ENCODE data around the gene NSUN6.
"Not testable (repeated sequence)": the region's sequence is repeated elsewhere in the genome, so short reads cannot be mapped to it uniquely, and the experiment has no call there.

The NSUN6 gene

DNA sequence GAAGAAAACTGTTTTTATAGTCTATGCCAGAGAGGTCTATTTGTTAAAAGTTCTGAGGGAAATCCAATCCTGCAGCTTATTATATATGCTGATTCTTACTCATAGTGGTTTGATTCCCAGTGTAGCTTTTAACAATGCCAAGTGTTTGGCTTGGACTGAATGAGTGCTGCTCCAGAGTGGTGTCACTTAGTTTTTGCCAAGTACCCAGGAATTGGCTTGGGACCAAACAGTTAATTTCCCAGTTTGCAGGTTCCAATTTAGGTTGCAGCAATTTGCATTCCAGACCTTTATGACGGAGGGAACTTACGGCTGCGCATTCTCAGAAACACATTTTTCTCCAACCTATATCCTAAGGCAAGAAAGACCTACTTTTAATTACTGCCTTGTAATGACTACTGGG is 32.4 kb downstream of the NSUN6 start:
- peak in 2 of 42 donors; percentile 12 to 15 for DNase-seq
- intact Hi-C loops (cut with DNase I), result no loop called here

DNA sequence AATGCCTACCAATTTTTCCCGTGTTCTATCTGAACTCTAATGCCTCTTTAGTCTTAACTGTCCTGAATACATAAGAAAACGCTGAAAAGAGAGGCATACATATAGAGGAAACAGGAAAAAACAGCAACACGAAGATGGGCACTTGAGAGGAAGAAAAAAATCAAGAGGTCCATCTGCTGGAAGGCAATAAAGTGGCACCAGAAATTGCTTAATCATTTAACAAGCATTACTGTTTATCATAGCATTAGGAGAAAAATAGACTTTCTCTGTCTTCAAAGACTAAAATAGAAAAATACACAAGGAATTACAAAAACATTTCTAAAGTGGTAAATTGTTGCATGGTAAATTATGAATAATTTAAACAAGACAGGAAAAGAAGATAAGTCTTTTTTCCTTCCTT is 35.0 kb downstream of the NSUN6 start:
- no peak for DNase-seq
- intact Hi-C loops (cut with DNase I), result no loop called here

GRCh38 chr10:18615618-18616017 is 35.8 kb downstream of the NSUN6 start:
- DNase-seq, result no peak
- intact Hi-C loops (cut with DNase I), result no loop called here

DNA sequence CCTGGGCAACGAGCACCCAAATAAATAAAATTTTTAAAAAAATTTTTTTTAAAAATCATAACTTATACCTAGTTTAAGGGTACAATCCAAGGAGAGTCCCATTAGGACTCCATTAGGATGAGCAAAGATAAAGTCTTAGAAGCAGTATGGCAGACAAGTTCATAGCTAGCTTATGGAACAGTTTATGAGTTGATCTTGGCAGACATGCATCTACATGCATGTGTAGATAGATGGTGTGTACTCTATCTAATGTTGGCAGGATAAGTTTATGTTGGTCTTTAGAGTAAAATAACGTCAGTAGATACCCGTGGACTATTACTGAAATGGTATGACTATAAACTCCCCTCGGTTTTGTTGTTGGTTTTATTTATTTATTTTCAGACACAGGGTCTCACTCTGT is 40.2 kb downstream of the NSUN6 start:
- intact Hi-C loops (cut with DNase I), result no loop called here
- no peak for DNase-seq

DNA sequence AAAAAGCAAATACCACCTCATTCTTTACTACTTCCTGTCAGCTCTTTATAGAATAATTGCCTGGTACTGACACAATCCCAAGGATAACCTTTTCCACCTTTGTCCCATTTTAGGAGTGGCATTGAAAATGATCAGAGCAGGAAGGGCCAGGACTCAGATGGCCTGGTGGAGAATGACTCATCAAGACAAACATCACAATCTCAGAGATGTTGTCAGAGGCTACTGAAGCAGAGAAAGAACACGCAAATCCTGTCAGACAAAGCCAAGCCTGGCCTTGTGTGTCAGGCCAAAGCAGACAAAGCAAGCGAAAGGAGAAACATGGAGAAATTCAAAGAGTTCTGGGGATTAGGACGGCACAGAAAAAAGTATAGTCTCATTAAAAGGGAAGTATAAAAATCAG is 40.9 kb downstream of the NSUN6 start:
- DNase-seq, result no peak
- intact Hi-C loops (cut with DNase I), result no loop called here

DNA sequence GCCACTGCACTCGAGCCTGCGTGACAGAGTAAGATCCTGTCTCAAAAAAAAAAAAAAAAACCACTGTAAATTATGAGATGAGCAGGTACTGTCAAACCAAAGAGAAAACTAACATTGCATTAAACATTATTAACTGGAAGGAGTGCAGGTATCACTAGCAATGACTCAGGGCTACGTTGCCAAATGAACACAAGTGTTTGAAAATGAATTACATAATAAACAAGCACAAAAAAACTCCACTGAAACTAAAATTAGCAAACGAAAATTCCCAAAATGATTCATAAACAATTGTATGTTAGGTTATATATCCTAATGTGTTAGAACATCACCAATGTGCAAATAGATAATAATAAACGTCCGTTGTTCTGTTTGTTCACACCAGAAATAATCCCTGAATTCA is 42.8 kb downstream of the NSUN6 start:
- no peak for DNase-seq
- intact Hi-C loops (cut with DNase I), result no loop called here

GRCh38 chr10:18607503-18608378 is 43.6 kb downstream of the NSUN6 start:
- peak in 8 of 42 donors; percentile 6 to 66 (median 18) for DNase-seq
- intact Hi-C loops (cut with DNase I), result no loop called here

- no peak for DNase-seq
- intact Hi-C loops (cut with DNase I), result no loop called here
These were observed 45.2 kb downstream of the NSUN6 start for GRCh38 chr10:18606051-18606695.

DNA sequence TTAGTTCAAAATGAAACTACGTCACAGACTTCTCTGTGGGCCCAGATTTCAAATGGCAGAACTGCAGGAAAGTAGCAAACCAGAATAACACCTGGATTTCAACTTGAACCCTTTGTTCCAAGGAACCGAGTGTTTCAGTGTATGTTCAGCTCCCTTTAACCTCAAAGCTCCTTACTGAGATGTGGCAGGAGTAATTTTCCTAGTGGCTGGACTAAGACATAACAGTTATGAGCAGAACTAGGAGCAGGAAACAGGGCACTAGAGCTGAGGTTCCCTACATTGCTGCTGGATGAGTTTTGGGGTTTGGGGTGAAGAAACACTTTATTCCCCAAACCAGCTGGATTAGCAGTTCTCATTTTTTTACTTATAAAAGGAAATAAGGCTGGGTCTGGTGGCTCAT is 50.1 kb downstream of the NSUN6 start:
- intact Hi-C loops (cut with DNase I), result no loop called here
- DNase-seq, result no peak

GRCh38 chr10:18599392-18599791 is 52.0 kb downstream of the NSUN6 start:
- intact Hi-C loops (cut with DNase I), result no loop called here
- DNase-seq, result no peak

DNA sequence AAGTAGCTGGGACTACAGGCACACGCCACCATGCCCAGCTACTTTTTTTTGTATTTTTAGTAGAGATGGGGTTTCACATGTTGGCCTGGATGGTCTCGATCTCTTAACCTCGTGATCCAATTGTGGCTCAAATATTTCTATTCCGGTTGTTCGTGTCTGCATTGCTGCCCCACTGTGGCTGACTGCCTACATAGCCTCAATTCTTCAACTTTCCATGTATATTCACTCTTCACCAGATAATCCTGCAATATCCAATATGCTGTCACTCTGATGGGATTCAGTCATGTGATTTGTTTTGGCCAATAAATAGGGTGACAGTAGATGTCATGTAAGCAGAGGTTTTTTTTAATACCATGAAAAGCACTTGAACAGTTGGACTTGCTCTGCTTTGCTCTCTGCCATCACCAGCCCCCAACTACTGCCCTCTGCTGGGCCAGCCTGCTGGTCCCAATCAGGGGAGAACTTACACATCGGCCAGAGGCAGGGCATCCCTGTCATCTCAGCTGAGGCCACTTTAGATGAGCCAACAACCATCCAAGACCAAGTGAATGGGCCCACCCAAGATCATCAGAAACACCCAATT is 56.7 kb downstream of the NSUN6 start:
- intact Hi-C loops (cut with DNase I), result no loop called here
- DNase-seq, result no peak

- DNase-seq; intact Hi-C loops (cut with DNase I): not testable (repeated sequence)
These were observed 60.2 kb downstream of the NSUN6 start for GRCh38 chr10:18591141-18591540.

DNA sequence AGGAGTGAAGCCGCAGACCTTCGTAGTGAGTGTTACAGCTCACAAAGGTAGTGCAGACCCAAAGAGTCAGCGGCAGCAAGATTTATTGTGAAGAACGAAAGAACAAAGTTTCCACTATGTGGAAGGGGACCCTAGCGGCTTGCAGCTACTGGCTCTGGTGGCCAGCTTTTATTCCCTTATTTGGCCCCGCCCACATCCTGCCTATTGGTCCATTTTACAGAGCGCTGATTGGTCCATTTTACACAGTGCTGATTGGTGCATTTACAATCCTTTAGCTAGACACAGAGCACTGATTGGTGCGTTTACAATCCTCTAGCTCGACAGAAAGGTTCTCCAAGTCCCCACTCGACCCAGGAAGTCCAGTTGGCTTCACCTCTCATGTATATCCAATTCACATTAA is 64.8 kb downstream of the NSUN6 start:
- DNase-seq; intact Hi-C loops (cut with DNase I): not testable (repeated sequence)

DNA sequence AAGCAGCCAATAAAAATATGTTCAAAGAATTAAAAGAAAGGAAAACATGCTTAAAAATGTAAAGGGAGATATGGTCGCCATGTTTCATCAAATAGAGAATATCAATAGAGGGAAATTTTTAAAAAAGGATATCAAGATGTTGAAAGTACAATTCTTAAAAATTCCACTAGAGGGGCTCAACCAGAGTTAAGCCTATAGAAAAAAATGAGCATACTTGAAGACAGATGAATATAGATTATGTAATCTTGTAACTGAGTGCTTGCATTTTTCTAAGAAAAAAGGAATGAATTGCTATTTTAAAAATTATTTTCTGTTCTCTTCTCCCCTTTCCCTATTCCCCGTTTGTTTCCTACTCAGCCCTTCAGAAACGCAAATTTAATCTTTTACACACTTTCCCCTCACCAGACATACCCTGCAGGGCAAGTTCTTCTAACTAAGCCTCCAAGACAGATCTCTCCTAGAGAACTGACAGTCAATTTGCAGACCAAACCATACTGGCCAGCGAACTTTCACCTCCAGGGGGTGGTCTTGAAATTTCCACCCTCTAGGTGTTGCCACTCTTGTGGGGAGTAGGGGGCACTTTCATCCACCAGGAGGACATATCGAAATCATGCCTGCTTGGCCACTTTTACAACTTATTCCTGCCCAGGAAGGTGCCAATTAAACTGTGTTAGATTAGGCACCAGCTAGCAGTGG is 67.7 kb downstream of the NSUN6 start:
- no peak for DNase-seq
- intact Hi-C loops (cut with DNase I), result no loop called here

- DNase-seq, result no peak
- intact Hi-C loops (cut with DNase I), result no loop called here
These were observed 68.6 kb downstream of the NSUN6 start for GRCh38 chr10:18582803-18583202.

- intact Hi-C loops (cut with DNase I), result no loop called here
- no peak for DNase-seq
These were observed 73.3 kb downstream of the NSUN6 start for GRCh38 chr10:18577823-18578685.

- no peak for DNase-seq
- intact Hi-C loops (cut with DNase I), result no loop called here
These were observed 74.8 kb downstream of the NSUN6 start for GRCh38 chr10:18576586-18576985.

DNA sequence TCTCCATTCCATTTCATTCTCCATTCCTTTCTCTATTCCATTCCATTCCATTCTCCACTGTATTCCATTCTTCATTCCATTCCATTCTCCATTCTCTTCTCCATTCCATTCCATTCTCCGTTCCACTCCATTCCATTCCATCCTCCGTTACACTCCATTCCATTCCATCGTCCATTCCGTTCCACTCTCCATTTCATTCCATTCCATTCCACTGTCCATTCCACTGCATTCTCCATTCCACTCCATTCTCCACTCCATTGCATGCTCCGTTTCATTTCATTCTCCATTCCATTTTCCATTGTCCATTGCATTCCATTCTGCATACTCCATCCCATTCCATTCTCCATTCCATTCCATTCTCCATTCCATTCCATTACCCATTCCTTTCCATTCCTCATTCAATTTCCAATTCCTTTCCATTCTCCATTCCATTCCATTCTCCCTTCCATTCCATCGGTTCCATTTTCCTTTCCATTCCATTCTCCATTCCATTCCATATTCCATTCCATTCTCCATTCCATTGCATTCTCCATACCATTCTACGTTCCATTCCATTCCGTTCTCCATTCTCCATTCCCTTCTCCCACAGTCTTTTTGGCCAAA is 78.3 kb downstream of the NSUN6 start:
- intact Hi-C loops (cut with DNase I), result no loop called here
- DNase-seq, result no peak

Measured in head of caudate nucleus (tissue), 42 donors.